Amygdala (tissue), 56 donors: ENCODE measurements around the gene SMIM28.
"Not testable (repeated sequence)": the region's sequence is repeated elsewhere in the genome, so short reads cannot be mapped to it uniquely, and the experiment has no call there.

ENCODE experiments used
- DNase-seq, 56 donors: peaks; one replicate each; lab custom pipeline; 2025; lab: John Stamatoyannopoulos, UW

Gene SMIM28

DNA sequence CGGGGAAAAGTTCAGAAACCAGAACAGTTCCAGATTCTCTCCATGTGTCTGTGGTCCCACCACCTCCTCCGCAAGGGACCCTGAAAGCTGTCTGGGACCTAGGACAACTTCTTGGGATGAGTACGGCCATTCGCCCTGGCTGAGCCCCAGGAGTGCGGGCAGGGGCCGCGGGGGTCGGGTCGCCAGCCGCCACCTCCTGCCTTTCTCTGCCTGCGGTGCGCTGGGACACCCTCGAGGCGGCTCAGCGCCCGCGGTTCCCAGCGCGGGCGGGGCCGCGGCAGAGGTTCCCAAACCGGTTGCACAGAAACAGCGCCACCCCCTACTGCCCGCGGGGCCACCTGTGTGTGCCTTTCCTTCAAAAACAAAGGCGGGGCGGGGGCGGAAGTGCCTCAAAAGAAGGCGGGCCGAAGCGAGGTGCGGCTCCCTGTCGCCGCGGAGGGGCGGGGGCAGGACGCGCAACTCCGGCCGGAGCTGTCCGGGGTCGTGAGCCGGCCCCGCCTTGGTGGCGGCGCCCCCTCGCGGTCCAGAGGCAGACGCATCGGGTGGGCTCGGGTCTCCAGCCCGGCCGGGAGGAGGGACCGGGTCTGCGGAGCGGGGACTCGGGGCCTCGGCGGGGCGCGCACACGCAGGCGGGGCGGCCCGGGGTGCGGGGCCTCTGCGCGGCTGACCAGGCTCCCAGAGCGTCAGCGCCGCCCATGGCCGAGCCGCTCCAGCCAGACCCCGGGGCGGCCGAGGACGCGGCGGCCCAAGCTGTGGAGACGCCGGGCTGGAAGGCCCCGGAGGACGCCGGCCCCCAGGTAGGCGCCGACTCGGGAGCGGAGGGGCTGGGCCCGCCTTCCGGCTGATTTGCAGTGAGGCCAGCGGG is 26.3 kb downstream of the SMIM28 start, which contains the start of gene HEBP2:
Gene HEBP2 (plus strand): TSS at position 423 of the 865 bp plus-strand sequence. CDS start 273 bp downstream, at position 696.
- DNase-seq, result peak in 52 of 56 donors; percentile 16 to 79 (median 54)

DNA sequence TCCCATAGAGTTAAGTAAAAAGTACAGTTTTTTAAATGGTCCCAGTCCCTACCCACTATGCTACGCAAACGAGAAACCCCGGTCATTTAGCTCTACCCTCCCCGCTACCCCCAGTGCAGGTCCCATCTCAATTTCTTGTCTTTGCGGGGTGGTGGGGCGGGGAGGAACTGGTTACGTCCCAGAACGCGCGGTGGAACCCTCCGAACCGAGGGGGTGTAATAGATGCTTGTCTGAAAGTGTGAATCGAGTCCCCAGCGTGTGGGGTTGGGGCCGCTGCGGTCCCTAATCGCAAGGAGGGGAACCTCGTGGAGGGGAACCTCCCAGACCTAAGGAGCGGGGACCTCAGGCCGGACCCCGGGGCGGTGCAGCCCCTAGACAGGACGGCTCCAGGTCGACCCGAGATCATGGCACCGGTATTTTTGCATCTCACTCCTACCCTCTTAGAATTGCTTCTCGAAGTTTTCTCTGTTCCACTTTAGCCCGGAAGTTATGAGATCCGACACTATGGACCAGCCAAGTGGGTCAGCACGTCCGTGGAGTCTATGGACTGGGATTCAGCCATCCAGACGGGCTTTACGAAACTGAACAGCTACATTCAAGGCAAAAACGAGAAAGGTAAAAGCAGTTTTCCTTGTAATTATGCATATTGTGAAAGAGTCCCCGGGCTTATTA is 27.1 kb downstream of the SMIM28 start:
- peak in 11 of 56 donors; percentile 6 to 42 (median 29) for DNase-seq

DNA sequence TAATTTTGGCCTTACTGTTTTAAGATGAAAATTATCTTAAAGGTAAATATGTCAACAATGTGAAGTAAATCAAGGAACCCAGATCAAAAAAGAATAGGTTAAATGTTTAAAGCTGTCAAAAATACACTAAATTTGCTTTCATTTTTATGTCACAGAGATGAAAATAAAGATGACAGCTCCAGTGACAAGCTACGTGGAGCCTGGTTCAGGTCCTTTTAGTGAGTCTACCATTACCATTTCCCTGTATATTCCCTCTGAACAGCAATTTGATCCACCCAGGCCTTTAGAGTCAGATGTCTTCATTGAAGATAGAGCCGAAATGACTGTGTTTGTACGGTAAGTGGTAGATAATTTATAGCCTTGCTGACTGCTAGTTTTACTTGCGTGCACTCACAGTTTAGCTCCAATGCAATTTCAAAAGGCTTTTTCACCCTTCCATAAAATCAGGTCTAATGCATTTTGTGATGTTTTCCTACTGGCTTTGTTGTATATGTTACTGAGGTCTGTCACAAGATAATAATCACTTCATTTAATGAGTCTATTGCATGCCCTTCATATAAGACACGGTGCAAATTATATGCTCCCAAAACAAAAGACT is 28.2 kb downstream of the SMIM28 start:
- DNase-seq, result no peak

DNA sequence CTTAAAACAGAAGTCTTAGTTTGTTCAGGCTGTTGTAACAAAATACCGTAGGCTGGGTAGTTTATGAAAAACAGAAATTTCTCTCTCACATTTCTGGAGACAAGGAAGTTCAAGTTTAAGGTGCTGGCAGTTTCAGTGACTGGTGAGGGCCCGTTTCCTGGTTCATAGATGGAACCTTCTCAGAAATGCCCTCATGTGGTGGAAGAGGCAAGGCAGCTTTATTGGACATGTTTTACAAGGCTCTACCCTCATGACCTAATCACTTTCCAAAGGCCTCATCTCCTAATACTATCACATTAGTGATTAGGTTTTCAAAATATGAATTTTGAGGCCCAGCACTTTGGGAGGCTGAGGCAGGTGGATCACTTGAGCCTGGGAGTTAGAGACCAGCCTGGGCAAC is 28.7 kb downstream of the SMIM28 start:
- DNase-seq, result no peak

DNA sequence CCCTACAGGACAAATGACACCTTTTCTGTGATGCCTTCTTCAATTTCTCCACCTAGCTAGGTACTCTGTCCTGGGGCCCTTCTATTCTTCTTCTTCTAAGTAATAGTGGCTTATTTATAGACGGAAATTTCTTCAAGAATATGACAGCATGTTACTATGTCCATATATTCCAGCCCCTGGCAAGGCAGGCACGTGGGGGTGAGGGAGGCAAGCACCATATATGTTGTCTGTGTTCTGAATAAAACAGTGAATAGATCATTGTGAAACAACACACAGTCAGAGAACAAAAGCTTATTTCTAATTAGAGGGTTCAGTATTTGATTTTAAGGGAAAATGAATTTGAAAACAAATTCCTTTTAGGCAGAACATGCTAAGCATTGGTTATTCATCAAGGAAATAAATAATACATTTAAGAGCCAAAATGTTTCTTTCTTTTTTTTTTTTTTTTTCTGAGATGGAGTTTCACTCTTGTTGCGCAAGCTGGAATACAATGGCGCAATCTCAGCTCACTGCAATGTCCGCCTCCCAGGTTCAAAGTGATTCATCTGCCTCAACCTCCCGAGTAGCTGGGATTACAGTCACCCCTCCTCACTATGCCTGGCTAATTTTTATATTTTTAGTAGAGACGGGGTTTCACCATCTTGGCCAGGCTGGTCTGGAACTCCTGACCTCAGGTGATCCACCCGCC is 32.5 kb downstream of the SMIM28 start:
- no peak for DNase-seq

DNA sequence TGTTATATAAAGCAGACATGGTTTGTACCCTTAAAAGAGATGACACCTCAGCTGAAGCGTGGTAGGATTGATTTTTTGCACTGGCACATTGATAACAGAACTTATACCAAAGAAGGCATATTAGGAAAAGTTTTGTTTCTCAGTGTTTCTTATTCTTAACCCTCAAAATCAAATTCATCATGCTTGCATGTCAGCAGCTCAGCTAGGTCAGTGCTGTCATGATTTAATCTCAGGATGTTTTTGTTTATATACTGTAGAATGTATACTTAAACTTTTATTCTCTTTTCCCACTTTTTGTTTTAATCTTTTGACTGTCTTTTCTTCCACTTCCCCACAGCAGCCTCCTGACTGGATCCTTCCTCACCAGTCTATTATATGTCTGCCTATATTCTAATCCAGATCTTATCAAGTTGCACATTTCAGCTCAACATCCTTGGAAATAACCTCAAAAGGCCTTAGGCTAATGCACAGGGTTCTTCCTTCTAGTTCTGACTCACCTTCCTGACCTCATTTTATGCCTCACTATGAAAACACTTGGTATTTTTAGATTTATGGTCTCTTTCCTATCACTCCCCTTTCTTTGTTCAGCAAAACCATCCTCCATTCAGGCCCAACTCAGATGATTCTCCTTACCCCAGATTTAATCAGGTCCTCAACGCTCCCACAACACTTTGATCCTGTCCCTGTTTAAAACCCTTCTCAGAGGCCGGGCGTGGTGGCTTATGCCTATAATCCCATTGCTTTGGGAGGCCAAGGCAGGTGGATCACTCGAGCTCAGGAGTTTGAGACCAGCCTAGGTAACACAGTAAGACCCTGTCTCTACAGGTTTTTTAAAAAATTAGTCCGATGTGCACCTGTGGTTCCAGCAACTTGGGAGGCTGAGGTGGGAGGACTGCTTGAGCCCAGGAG is 33.5 kb downstream of the SMIM28 start:
- DNase-seq, result no peak

DNA sequence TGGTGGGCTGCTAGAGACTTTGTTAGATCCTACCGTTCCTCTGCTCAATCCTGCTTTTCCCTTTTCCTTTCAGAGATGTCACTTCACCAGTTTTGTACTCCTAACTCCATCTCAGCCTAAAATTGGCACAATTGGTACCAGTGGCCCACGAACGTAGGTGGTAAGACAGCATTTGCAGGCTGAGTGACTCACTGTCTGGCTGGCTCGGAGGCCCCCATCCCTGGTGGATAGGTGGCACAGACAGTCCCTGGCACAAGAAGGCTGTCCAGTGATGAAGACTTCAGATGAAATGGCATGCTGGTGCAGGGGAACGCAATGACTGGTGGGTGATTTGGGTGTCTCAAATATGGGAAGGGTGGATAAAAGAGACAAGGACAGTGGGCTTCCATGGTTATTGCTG is 37.4 kb downstream of the SMIM28 start:
- peak in 11 of 56 donors; percentile 5 to 51 (median 24) for DNase-seq

DNA sequence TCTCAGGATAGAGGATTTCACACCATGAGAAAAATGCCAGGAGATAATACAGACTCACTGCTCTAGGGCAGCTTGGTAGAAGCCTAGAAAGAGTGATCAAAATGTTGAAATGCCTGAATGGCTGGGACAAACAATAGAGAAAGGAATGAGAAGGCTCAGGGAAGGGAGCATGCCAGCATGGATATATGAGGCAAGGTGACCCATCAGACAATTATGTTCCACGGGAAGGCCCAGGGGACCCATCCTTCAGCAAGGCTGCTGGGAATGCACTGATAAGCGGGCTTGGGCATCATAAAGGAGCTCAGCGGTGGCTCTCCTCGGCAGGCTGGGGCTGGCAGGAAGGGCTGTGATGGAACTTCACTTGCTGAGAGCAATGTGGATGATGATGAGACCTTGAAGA is 38.5 kb downstream of the SMIM28 start:
- DNase-seq, result no peak

DNA sequence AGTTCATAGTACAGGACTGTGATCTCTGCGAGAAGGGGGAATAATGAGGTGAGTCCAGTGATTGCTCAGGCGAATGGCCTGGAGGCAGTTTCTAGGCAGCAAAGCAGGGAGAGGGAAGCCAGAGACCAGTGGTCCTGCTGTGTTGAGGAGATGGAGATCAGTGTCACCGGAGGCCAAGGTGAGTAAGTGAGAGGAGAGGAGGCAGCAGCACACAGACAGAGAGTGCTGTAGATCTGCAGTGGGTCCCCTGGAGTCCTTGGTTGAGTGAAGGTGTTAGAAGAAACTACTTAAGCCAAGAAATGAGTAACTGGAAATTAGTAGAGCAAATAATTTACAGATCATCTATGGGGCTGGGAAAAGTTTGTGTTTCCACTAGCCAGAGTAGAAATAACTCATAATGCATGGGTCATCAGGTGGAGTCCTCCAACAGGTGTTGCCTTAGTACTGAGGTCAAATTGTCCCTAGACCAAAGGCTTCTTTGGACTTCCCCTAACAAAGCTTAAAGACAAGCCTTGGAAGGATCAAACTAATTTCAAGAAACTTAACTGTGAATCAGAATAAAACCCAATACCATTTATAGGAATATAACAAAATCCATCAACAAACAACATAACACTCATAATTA is 39.9 kb downstream of the SMIM28 start:
- DNase-seq, result no peak

DNA sequence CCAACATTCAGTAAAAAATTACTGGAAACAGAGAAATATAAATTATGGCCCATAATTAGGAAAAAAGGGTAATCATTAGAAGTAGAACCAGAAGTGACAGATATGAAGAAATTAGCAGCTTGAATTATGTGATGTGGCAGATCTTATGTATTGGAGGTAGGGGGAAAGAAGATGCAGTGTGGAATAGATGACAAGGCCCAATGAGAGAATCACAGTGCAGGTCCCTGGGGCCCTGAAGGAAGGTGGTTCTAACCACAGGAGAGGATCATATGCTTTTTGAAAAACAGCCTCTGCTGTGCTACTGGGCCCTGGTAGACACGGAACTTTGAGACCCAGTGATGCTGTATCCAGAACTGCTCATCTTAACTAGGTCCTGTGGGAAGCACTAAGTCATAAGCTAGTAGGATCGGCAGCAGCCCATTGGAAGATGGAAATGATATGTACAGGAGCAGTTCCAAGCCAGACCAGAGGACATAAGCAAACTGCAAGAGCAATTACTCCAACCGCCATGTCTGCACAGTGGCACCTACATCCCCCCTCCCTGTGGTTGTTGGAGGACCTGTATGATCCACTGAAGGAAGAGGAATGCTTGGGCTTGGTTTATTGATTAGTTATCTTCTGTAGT is 40.5 kb downstream of the SMIM28 start:
- no peak for DNase-seq

DNA sequence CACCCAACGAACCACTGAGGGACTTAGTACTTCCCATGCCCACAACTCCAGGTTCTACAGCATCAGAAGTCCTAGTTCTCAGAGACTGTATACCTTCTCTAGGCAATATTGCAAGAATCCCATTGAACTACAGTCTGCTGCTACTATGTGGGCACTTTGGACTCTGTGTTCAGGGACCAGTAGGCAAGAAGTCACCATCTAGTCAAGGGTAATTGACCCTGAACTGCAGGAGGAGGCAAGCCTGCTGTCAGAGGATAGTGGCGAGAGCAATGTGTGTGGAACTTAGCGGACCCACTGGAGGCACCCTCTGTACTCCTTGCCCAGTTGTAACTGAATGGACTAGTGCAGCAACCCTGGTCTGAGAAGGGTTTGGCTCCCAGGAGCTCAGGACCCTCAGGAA is 42.1 kb downstream of the SMIM28 start:
- DNase-seq, result no peak

DNA sequence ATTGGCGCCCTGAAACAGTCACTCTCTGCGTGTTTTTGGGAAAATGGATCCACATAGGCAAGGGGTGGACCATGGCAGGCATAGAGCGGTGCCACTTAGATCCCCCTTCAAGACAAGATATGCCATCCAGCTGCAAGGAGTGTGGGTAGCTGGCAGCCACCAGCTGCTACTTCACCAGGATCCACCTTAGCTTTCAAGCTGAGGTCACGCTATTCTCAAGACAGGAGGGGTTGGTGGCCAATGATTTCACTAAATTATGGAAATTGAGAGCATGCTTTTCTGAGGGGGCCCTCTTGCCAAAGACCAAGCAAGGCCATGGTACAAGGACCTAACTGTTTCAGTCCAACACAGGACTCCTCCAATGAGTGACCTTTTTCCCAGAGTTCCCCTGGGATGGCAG is 42.7 kb downstream of the SMIM28 start:
- no peak for DNase-seq

DNA sequence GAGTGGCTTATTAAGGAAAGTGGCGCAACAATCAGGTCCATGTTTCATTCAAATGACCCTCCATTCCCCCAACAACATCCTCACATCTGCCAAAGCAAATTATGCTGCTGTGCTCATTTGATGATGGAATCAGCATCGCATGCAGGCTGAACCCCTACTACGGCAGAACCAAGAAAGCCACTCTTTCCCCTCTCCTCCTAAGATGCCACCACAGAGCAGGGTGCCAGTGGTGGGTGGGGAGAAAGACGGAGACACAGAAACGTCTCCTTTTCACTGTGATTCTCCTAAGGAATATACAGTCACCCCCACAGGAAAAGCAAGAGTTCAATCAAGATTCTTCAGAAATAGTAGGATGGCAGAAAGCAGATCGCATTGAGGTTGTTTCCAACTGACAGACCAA is 43.4 kb downstream of the SMIM28 start:
- DNase-seq, result no peak

DNA sequence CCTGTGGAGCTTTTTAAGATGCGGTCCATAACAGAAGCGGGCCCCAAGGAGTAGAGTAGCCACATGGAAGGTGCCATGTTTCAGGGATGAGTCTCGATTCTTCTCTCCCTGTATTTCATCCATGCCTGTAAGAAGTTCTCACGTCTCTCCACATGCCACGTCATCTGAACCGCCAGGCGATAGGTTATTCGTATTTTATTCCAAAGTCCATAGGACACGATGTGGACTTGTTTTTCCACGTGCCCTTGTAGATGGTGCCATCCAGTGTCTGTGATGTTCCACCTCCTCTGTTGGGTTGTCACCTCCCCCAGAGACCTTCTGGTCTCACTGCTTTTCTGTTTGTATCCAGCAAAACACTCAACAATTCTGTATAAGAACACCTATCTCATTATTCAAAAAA is 43.9 kb downstream of the SMIM28 start:
- DNase-seq, result no peak

DNA sequence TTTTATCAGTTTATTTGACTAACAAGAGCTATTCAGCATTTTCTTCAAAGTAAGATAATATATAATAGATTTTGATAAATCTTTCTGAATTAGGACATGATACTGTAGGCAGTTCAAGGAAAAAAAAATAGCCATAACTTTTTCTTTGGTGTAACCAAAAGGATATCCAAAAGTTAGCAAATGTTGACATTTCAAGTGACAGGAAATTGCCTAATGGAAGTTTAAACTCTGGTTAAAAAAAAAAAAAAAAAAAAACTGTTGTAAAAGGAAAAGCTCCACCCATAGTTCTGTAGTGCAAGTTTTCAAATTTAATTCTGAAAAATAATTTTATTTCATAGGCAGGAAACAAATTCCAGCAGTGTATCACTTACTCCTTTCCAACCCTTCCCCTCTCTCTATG is 45.2 kb downstream of the SMIM28 start:
- DNase-seq, result no peak

DNA sequence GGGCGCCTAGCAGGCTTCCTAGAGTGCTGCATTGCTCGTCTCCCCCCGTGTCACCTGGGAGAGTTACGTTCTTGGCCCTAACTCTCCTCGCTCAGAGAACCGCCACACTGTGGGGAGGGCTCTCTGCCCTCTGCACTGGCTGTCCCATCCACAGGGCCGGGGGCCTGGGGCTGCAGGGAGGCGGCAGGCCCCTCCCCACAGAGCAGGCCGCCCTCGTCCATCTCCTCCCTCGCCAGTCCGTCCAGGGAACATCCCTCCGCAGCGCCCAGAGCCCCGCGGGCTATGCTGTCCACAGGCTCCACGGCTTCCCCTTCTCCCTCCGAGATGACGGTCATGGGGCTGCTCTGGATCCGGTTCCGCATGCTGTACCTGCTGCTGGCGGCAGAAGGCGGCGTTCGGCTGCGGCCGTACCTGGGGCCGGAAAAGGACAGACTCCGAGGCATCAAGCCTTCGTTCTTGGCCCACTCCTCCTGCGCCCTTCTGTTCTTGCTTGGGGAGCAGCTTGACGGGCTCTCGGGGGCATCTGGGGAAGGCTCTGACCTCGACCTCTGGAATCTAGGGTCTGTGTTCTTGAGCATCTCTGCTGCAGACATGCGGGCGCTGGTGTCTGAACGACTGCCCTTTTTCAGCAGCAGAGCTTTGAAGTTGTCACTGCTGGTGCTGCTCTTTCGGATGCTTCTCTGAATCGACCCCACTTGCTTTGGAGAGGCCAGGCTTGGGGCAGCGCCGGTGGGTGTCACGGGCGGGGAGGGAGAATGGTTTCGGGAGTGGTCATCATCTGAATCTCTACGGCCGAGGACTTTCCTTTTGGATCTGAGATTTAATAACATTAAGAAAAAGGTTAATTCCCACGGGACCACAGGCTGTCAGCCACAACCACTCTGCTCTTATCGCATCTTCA is 46.5 kb downstream of the SMIM28 start:
- no peak for DNase-seq

DNA sequence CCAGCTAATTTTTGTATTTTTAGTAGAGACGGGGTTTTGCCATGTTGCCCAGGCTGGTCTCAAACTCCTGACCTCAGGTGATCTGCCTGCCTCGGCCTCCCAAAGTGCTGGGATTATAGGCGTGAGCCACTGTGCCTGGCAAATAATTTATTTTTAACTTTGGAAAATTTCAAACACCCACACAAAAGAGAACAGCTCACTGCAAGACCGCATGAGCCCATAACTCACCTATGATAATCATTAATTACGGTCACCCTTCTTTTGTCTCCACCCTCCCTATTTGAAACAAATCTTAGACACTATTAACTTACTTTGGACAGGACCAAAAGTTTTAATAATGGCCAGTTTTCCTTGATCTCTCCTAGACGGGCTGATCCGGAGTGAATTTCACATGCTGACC is 47.6 kb downstream of the SMIM28 start:
- DNase-seq, result not testable (repeated sequence)
